Measurements from ENCODE around the gene PCNX1.

Gene PCNX1

GRCh38 chr14:71049435-71050133, 142.3 kb downstream of the PCNX1 start:
- no peak overlapping the region for H3K4me3 ChIP-seq (ENCODE audit: low read depth, low read length)
- no peak for TF ChIP-seq CTCF (IDR thresholded peaks at IDR 0.05; ENCODE audit: low read depth, low read length)

- no peak overlapping the region for H3K4me3 ChIP-seq (ENCODE audit: low read depth, low read length)
- peak; percentile 17; the same call in 1 of the 2 replicates for TF ChIP-seq CTCF (IDR thresholded peaks at IDR 0.05; ENCODE audit: low read depth, low read length)
These were observed 143.1 kb downstream of the PCNX1 start for GRCh38 chr14:71050227-71050823.

- no peak overlapping the region for H3K4me3 ChIP-seq (ENCODE audit: low read depth, low read length)
- no peak for TF ChIP-seq CTCF (IDR thresholded peaks at IDR 0.05; ENCODE audit: low read depth, low read length)
These were observed 147.4 kb downstream of the PCNX1 start for GRCh38 chr14:71054706-71055105.

- no peak overlapping the region for H3K4me3 ChIP-seq (ENCODE audit: low read depth, low read length)
- no peak for TF ChIP-seq CTCF (IDR thresholded peaks at IDR 0.05; ENCODE audit: low read depth, low read length)
These were observed 148.9 kb downstream of the PCNX1 start for GRCh38 chr14:71056168-71056567.

- TF ChIP-seq CTCF (IDR thresholded peaks at IDR 0.05; ENCODE audit: low read depth, low read length) = no peak
- H3K4me3 ChIP-seq (ENCODE audit: low read depth, low read length) = no peak overlapping the region
These were observed 153.0 kb downstream of the PCNX1 start for GRCh38 chr14:71060274-71060673.

GRCh38 chr14:71060825-71061455, 153.7 kb downstream of the PCNX1 start:
- no peak for TF ChIP-seq CTCF (IDR thresholded peaks at IDR 0.05; ENCODE audit: low read depth, low read length)
- H3K4me3 ChIP-seq (ENCODE audit: low read depth, low read length) = no peak overlapping the region

GRCh38 chr14:71061458-71061857, 154.2 kb downstream of the PCNX1 start:
- TF ChIP-seq CTCF (IDR thresholded peaks at IDR 0.05; ENCODE audit: low read depth, low read length) = no peak
- no peak overlapping the region for H3K4me3 ChIP-seq (ENCODE audit: low read depth, low read length)
